ENCODE data around the gene SHC3. TPM values are rescaled to one million over a fixed set of nuclear protein-coding genes. Genes with fewer than 3 reads are reported as not detected.

Gene SHC3
- total RNA-seq, 1 experiment from 2014 or later, result 1.8 TPM

DNA sequence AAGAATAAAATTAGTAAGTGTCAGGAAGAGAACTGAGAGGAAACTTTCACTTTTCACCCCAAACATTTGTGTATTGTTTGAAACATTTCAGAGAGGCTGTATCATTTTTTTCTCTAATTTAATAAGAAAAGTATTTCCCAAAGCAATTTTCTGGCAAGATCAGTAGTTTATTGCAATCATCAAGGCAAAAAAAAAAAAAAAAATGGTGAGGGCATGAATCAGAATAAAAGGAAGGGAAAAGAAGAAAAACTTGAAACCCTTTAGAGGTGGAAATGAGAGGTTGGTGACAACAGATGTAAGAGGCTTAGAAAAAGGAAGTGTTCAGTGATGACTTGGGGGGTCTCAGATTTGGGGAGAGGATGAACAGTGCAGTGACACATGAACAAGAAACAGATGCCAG is 13.3 kb downstream of the SHC3 start:
- peaks cover 2% of the 10 kb centered on the region; the same call in 1 of the 2 replicates for H3K79me2 ChIP-seq (ENCODE audit: insufficient read depth, low read length)
- TF ChIP-seq, protein P1, sequence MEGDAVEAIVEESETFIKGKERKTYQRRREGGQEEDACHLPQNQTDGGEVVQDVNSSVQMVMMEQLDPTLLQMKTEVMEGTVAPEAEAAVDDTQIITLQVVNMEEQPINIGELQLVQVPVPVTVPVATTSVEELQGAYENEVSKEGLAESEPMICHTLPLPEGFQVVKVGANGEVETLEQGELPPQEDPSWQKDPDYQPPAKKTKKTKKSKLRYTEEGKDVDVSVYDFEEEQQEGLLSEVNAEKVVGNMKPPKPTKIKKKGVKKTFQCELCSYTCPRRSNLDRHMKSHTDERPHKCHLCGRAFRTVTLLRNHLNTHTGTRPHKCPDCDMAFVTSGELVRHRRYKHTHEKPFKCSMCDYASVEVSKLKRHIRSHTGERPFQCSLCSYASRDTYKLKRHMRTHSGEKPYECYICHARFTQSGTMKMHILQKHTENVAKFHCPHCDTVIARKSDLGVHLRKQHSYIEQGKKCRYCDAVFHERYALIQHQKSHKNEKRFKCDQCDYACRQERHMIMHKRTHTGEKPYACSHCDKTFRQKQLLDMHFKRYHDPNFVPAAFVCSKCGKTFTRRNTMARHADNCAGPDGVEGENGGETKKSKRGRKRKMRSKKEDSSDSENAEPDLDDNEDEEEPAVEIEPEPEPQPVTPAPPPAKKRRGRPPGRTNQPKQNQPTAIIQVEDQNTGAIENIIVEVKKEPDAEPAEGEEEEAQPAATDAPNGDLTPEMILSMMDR (conservative IDR thresholded peaks at IDR 0.05), result no peak
- no peak for DNase-seq

More for the DNA sequence above, 13.3 kb downstream of the SHC3 start:
- Histone ChIP-seq H4K8ac (replicated peaks; ENCODE audit: insufficient read length, low read depth, low read length) (no peak overlapping the region), H3K27me3 (ENCODE audit: insufficient read depth, low read length) (no peaks in the 10 kb centered on the region), H3K14ac (ENCODE audit: insufficient read depth, low read length) (no peak overlapping the region), H3K56ac (ENCODE audit: insufficient read length, low read depth, low read length) (no peak overlapping the region), H4K20me1 (ENCODE audit: control insufficient read depth, insufficient read depth, insufficient read length) (no peaks in the 10 kb centered on the region), H4K5ac (ENCODE audit: insufficient read length, low read depth, low read length) (no peak overlapping the region), H2BK120ac (ENCODE audit: low read depth, low read length, poor library complexity, severe bottlenecking) (no peak overlapping the region), H2BK12ac (ENCODE audit: insufficient read length, low read depth, low read length) (no peak overlapping the region), H3K4me2 (ENCODE audit: insufficient read depth, insufficient read length, low read length) (no peak overlapping the region), H3K23me2 (ENCODE audit: insufficient read length, low read depth, low read length, poor library complexity, severe bottlenecking) (no peaks in the 10 kb centered on the region), H3K27ac (ENCODE audit: insufficient read length, low read depth, low read length) (no peak overlapping the region), H2AFZ (ENCODE audit: low read length) (no peak overlapping the region), H3K18ac (ENCODE audit: insufficient read length, low read depth, low read length) (no peak overlapping the region), H3K9me3 (ENCODE audit: control insufficient read depth, low read depth, low read length) (no peaks in the 10 kb centered on the region), H4K91ac (ENCODE audit: insufficient read length, low read depth, low read length) (no peak overlapping the region), H3K4me1 (ENCODE audit: insufficient read depth, low read length) (no peaks in the 10 kb centered on the region; the same call in 1 of the 2 replicates), H2BK20ac (ENCODE audit: low read depth, low read length, poor library complexity, severe bottlenecking) (no peak overlapping the region), H3K4ac (ENCODE audit: low read depth, low read length) (no peak overlapping the region), H2BK5ac (ENCODE audit: insufficient read length, low read length) (no peak overlapping the region), H3K9ac (ENCODE audit: extremely low read depth, insufficient read length, low read length) (no peak overlapping the region), H3K23ac (ENCODE audit: insufficient read length, low read depth, low read length) (no peak overlapping the region), H2BK15ac (ENCODE audit: low read depth, low read length) (no peak overlapping the region), H3T11ph (ENCODE audit: low read length) (no peak overlapping the region), H3K79me1 (ENCODE audit: insufficient read depth, low read depth, low read length, poor library complexity, severe bottlenecking) (no peaks in the 10 kb centered on the region), H2AK5ac (ENCODE audit: insufficient read length, low read length) (no peak overlapping the region)
- Mint-ChIP-seq H3K4me1 (peaks cover 0 to 3% of the 10 kb centered on the region in 2 experiments; a peak in 1 of 4 replicates), H3K36me3 (ENCODE audit: insufficient read depth in 1 of 3, low read depth in 3 of 3) (peaks cover 0 to 2% (median 0%) of the 10 kb centered on the region in 3 experiments; a peak in 2 of 7 replicates), H3K4me3 (no peak overlapping the region), H3K27ac (no peak overlapping the region), H3K9me3 (no peaks in the 10 kb centered on the region), H3K27me3 (ENCODE audit: low read depth) (peaks cover 2% of the 10 kb centered on the region; the same call in 1 of the 2 replicates)

Data from H9 (cell line).